ENCODE data around the gene TIAM1. TPM values are rescaled to one million over a fixed set of nuclear protein-coding genes. Genes with fewer than 3 reads are reported as not detected.

Gene TIAM1
- total and polyA plus RNA-seq, 2 experiments from 2014 or later, result 9.2 to 9.6 TPM

GRCh38 chr21:31187499-31187898 is 156.6 kb downstream of the TIAM1 start:
- Histone ChIP-seq H3K27me3 (no peaks in the 10 kb centered on the region), H3K4me1 (ENCODE audit: low read depth) (no peaks in the 10 kb centered on the region), H3K4me3 (no peak overlapping the region), H3K36me3 (no peaks in the 10 kb centered on the region), H3K27ac (no peak overlapping the region), H3K9me3 (ENCODE audit: low read depth) (no peaks in the 10 kb centered on the region)
- no peak for DNase-seq (ENCODE audit: low read depth in 1 of 2, low spot score in 1 of 2)
- TF ChIP-seq CTCF (IDR thresholded peaks at IDR 0.05; ENCODE audit: low read depth, low read length), result no peak

GRCh38 chr21:31186916-31187315 is 157.1 kb downstream of the TIAM1 start:
- Histone ChIP-seq H3K9me3 (ENCODE audit: low read depth) (no peaks in the 10 kb centered on the region), H3K4me3 (no peak overlapping the region), H3K27me3 (no peaks in the 10 kb centered on the region), H3K27ac (no peak overlapping the region), H3K36me3 (no peaks in the 10 kb centered on the region), H3K4me1 (ENCODE audit: low read depth) (no peaks in the 10 kb centered on the region)
- TF ChIP-seq CTCF (IDR thresholded peaks at IDR 0.05; ENCODE audit: low read depth, low read length), result no peak
- DNase-seq (ENCODE audit: low read depth in 1 of 2, low spot score in 1 of 2), result no peak

GRCh38 chr21:31185663-31186062 is 158.4 kb downstream of the TIAM1 start:
- no peaks in the 10 kb centered on the region for H3K36me3 ChIP-seq
- H3K9me3 ChIP-seq (ENCODE audit: low read depth), result no peaks in the 10 kb centered on the region
- no peak overlapping the region for H3K4me3 ChIP-seq
- DNase-seq (ENCODE audit: low read depth in 1 of 2, low spot score in 1 of 2), result no peak
- H3K27ac ChIP-seq, result no peak overlapping the region
- no peaks in the 10 kb centered on the region for H3K4me1 ChIP-seq (ENCODE audit: low read depth)
- no peaks in the 10 kb centered on the region for H3K27me3 ChIP-seq
- no peak for TF ChIP-seq CTCF (IDR thresholded peaks at IDR 0.05; ENCODE audit: low read depth, low read length)

- H3K4me3 ChIP-seq, result no peak overlapping the region
- no peaks in the 10 kb centered on the region for H3K36me3 ChIP-seq
- TF ChIP-seq CTCF (IDR thresholded peaks at IDR 0.05; ENCODE audit: low read depth, low read length), result no peak
- H3K27me3 ChIP-seq, result no peaks in the 10 kb centered on the region
- H3K9me3 ChIP-seq (ENCODE audit: low read depth), result no peaks in the 10 kb centered on the region
- H3K27ac ChIP-seq, result no peak overlapping the region
- H3K4me1 ChIP-seq (ENCODE audit: low read depth), result no peaks in the 10 kb centered on the region
- no peak for DNase-seq (ENCODE audit: low read depth in 1 of 2, low spot score in 1 of 2)
These were observed 159.2 kb downstream of the TIAM1 start for GRCh38 chr21:31184876-31185275.

GRCh38 chr21:31184459-31184858 is 159.6 kb downstream of the TIAM1 start:
- H3K4me3 ChIP-seq, result no peak overlapping the region
- no peaks in the 10 kb centered on the region for H3K9me3 ChIP-seq (ENCODE audit: low read depth)
- no peaks in the 10 kb centered on the region for H3K4me1 ChIP-seq (ENCODE audit: low read depth)
- H3K27me3 ChIP-seq, result no peaks in the 10 kb centered on the region
- H3K36me3 ChIP-seq, result no peaks in the 10 kb centered on the region
- no peak overlapping the region for H3K27ac ChIP-seq
- DNase-seq (ENCODE audit: low read depth in 1 of 2, low spot score in 1 of 2), result no peak
- TF ChIP-seq CTCF (IDR thresholded peaks at IDR 0.05; ENCODE audit: low read depth, low read length), result no peak

Data from cardiac muscle cell (in vitro differentiated cells and primary cell).